Measurements from ENCODE around the gene LGALS9C.
"Not testable (repeated sequence)": the region's sequence is repeated elsewhere in the genome, so short reads cannot be mapped to it uniquely, and the experiment has no call there.

Gene LGALS9C

DNA sequence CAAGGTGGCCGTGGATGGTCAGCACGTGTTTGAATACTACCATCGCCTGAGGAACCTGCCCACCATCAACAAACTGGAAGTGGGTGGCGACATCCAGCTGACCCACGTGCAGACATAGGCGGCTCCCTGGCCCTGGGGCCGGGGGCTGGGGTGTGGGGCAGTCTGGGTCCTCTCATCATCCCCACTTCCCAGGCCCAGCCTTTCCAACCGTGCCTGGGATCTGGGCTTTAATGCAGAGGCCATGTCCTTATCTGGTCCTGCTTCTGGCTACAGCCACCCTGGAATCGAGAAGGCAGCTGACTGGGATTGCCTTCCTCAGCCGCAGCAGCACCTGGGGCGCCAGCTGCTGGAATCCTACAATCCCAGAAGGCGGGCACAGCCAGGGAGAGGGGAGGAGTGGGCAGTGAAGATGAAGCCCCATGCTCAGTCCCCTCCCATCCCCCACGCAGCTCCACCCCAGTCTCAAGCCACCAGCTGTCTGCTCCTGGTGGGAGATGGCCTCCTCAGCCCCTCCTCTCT, 17.7 kb downstream of the LGALS9C start:
- H3K27ac Mint-ChIP-seq; H3K4me1 Mint-ChIP-seq (ENCODE audit: low read depth); DNase-seq (ENCODE audit: low spot score); H3K36me3 Mint-ChIP-seq (ENCODE audit: low read depth); H3K4me3 Mint-ChIP-seq; H3K9me3 Mint-ChIP-seq; H3K27me3 Mint-ChIP-seq (ENCODE audit: low read depth): not testable (repeated sequence)

DNA sequence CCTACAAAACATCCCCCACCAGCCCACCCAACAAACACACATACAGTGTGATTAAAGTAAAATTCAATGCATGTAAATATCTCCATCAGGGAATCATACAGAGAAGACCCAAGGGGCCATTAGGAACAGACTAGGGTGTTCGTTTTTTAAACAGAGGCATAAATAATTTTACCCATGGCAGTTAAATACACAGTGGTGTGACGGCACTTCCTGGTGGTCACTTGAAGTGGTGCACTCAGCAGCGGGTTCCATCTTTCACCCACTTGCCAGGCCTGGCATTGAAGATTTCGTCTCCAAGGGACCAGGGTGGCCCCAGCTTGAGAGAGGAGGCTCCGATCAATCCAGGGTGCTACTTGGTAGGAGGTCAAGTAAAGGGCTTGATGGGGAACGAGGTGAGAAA, 20.5 kb downstream of the LGALS9C start:
- H3K27ac Mint-ChIP-seq; H3K27me3 Mint-ChIP-seq (ENCODE audit: low read depth); DNase-seq (ENCODE audit: low spot score); H3K4me3 Mint-ChIP-seq; H3K9me3 Mint-ChIP-seq; H3K4me1 Mint-ChIP-seq (ENCODE audit: low read depth); H3K36me3 Mint-ChIP-seq (ENCODE audit: low read depth): not testable (repeated sequence)

DNA sequence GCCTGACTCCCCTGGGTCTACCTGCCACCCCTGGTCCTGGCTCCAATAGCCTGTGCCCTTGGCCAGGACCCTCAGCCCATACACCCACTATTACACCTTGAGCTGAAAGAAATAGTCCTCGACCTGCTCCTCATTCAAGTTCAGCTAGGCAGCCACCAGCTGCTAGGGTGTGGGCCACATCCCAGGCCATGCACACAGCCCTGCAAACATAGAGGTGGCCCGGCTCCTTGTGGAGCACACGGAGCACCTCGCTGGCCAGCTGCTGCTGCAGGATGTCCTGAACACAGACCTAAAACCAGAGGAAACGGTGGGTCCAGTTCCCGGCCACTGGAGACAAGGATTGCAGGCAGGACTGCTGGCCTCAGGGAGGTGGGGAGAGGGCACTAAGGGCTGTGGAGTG, 22.5 kb downstream of the LGALS9C start:
- H3K27me3 Mint-ChIP-seq (ENCODE audit: low read depth); H3K4me1 Mint-ChIP-seq (ENCODE audit: low read depth); DNase-seq (ENCODE audit: low spot score); H3K36me3 Mint-ChIP-seq (ENCODE audit: low read depth); H3K27ac Mint-ChIP-seq; H3K9me3 Mint-ChIP-seq; H3K4me3 Mint-ChIP-seq: not testable (repeated sequence)

DNA sequence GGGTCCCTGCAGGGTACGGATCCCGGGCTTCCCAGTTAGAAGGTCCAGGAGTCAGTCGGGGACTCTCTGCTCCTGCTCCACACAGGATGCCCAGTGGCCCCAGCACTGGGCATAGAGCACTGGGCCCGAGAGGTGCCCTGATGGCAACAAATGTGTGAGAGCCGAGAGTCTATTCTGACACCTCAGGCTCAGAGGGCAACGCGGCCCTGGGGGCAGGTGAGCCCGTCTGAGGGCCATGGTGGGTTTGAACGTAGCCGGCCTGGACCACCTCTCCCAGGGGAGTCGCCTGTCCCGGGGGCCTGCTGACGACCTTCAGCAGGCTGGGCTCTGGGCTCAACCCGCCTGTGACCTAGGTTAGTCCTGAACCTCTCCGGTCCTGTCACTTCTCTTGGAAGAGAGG, 23.2 kb downstream of the LGALS9C start:
- DNase-seq (ENCODE audit: low spot score); H3K9me3 Mint-ChIP-seq; H3K36me3 Mint-ChIP-seq (ENCODE audit: low read depth); H3K4me1 Mint-ChIP-seq (ENCODE audit: low read depth); H3K4me3 Mint-ChIP-seq; H3K27me3 Mint-ChIP-seq (ENCODE audit: low read depth); H3K27ac Mint-ChIP-seq: not testable (repeated sequence)

DNA sequence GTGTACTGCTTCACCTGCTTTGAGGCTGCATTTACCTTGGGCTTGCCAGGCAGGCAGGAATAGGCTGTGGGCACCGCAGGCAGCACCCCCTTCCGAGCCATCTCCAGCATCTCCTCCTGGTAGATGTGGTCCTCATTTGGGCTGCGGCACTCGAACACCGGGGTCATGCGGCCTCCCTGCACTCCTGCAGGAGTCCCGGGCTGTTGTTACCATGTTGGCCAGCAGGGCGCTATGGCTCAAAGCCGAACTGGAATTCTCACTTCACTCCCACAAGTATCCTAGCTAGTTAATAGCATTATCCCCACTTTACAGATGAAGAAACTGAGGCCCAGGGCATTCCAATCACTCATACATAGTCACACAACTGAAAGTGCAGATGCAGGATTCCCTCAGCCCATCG, 23.7 kb downstream of the LGALS9C start:
- H3K4me1 Mint-ChIP-seq (ENCODE audit: low read depth); H3K4me3 Mint-ChIP-seq; H3K27ac Mint-ChIP-seq; H3K27me3 Mint-ChIP-seq (ENCODE audit: low read depth); DNase-seq (ENCODE audit: low spot score); H3K9me3 Mint-ChIP-seq; H3K36me3 Mint-ChIP-seq (ENCODE audit: low read depth): not testable (repeated sequence)

DNA sequence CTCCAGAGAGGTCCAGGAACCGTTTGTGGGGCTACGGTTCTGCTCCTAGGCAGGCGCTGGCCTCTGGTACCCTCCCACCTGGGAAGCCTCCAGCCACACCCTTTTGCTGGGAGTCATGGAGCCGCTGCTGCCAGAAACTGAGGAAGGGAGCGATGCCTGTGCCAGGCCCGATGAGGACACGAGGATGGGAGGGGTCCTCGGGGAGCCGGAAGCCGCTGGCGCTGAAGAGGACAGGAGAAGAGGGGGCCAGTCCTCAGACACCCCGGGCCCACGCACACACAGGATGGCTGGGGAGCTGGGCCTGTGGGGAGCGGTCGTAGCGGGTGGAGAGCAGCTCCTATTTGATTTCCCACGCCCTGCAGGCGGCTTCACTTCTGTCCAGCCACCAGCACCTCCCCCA, 24.2 kb downstream of the LGALS9C start:
- not testable (repeated sequence) for H3K4me1 Mint-ChIP-seq (ENCODE audit: low read depth); H3K27me3 Mint-ChIP-seq (ENCODE audit: low read depth); DNase-seq (ENCODE audit: low spot score); H3K27ac Mint-ChIP-seq; H3K36me3 Mint-ChIP-seq (ENCODE audit: low read depth); H3K4me3 Mint-ChIP-seq; H3K9me3 Mint-ChIP-seq

DNA sequence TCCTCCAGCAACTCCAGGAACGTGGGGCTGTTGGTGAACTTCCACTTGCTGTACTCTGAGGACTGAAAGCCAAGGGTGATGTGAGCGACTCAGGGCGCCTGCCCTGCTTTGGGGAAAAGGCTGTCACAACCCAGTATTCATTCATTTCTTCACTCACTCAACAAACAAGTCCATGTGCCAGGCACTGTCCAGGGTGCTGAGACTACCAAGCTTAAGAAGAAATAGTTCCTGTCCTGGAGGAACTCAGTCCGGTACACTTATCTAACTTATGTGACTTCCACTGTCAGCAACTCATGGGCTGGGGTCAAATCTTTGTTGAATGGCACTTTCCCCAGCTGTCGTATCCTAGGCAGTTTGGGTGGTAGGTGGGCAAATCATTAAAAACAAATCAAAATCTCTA, 26.6 kb downstream of the LGALS9C start:
- not testable (repeated sequence) for DNase-seq (ENCODE audit: low spot score); H3K27me3 Mint-ChIP-seq (ENCODE audit: low read depth); H3K36me3 Mint-ChIP-seq (ENCODE audit: low read depth); H3K4me3 Mint-ChIP-seq; H3K9me3 Mint-ChIP-seq; H3K27ac Mint-ChIP-seq; H3K4me1 Mint-ChIP-seq (ENCODE audit: low read depth)

DNA sequence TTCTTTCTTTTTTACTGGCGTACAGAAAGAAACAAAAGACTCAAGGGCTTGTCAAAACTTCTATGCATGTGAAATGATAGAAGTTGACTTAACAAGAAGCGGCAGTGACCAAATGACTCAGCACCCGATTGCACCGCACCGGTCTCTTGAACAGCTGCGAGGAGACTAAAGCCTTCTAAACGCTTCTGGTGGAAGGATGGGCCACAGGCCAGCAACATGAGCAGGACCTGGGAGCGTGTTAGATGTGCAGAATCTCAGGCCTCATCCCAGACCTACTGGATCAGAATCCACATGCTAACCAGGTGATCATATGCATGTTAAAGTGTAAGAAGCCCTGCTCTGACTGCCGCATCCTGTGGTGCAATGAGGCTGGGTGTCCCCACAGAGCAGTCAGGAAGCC, 31.1 kb downstream of the LGALS9C start:
- H3K27me3 Mint-ChIP-seq (ENCODE audit: low read depth); H3K27ac Mint-ChIP-seq; DNase-seq (ENCODE audit: low spot score); H3K4me3 Mint-ChIP-seq; H3K9me3 Mint-ChIP-seq; H3K36me3 Mint-ChIP-seq (ENCODE audit: low read depth); H3K4me1 Mint-ChIP-seq (ENCODE audit: low read depth): not testable (repeated sequence)

DNA sequence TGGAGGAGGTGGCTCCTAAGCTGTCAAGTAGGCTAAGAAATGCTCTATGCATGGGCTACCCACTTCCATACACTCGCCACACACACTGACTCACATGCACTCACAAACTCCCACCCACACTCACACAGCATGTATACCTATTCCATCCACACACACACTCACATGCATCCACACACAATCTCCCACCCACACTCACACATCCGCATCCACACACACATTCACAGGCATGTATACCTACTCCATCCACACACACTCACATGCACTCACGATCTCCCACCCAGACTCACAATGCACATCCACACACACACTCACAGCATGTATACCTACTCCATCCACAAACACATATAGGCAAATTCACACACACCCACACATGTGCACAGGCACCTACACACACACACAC, 32.1 kb downstream of the LGALS9C start:
- H3K9me3 Mint-ChIP-seq; H3K4me1 Mint-ChIP-seq (ENCODE audit: low read depth); H3K27me3 Mint-ChIP-seq (ENCODE audit: low read depth); H3K4me3 Mint-ChIP-seq; DNase-seq (ENCODE audit: low spot score); H3K36me3 Mint-ChIP-seq (ENCODE audit: low read depth); H3K27ac Mint-ChIP-seq: not testable (repeated sequence)

DNA sequence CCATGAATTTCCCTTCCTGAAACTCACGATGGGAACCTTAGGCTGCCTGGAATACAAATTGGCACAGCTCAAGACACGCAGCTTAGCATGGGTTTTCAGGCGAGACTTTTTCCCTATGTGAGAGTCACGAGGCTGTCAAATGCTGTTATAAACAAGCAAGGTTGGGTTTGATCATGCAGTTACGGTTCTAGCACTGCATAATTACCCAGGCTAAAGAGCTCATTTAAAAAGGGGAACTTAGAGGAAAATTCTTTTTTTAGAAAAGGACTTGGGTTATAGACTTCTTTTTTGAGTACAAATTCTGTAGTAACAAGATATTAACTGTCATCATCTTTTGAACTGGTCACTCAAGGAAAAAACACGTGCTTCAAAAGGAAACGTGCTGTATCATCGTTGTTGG, 44.5 kb downstream of the LGALS9C start:
- H3K4me3 Mint-ChIP-seq; H3K27me3 Mint-ChIP-seq (ENCODE audit: low read depth); H3K9me3 Mint-ChIP-seq; H3K4me1 Mint-ChIP-seq (ENCODE audit: low read depth); DNase-seq (ENCODE audit: low spot score); H3K36me3 Mint-ChIP-seq (ENCODE audit: low read depth); H3K27ac Mint-ChIP-seq: not testable (repeated sequence)

DNA sequence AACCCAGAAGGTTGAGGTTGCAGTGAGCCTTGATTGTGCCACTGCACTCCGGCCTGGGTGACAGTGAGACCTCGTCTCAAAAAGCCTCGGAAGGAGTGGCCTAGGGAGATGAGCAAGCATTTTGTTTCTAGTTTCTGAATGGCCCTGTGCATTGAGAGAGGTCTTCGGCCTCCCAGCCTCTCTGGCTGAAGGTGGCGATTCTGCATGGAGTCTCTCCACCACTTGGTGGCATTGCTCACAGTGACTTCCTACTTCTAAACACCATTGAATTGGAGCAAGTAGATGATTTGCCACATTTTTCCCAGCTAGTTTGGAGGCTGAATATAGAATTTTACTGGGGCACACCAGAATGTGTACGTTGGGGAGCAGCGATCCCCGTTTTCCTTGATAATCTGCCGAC, 48.4 kb downstream of the LGALS9C start:
- not testable (repeated sequence) for H3K9me3 Mint-ChIP-seq; DNase-seq (ENCODE audit: low spot score); H3K27me3 Mint-ChIP-seq (ENCODE audit: low read depth)

DNA sequence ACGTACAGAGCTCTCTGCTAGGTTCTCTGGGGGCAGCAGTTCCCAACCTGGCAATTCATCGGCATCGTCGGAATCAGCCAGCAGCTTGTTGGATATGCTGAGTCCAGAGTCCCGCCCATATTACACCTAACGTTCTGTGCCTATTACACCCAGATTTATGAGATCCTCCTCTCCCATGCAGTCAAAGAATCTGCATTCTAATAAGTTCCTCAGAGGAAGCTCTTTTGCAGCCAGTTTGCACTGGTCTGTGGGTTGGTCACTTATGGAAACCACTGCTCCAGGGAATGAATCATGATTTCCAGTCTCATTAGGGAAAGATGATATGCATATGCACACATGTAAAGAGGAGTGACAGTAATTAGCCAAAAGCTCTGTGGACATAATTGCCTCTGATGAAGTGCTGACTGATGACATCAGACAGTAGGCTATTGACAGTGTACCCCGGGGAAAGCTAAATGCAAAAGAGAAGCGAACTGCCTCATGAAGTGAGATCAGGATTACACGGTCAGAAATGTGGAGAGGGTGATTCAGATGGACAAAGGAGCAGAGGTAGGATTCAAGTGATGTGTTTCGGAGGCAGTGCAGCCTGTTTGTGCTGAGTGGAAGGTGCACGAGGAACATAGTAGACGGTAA, 49.7 kb downstream of the LGALS9C start:
- not testable (repeated sequence) for H3K9me3 Mint-ChIP-seq; H3K36me3 Mint-ChIP-seq (ENCODE audit: low read depth); H3K4me1 Mint-ChIP-seq (ENCODE audit: low read depth); DNase-seq (ENCODE audit: low spot score); H3K4me3 Mint-ChIP-seq; H3K27ac Mint-ChIP-seq; H3K27me3 Mint-ChIP-seq (ENCODE audit: low read depth)

More for the DNA sequence above, 48.4 kb downstream of the LGALS9C start:
- not testable (repeated sequence) for H3K4me1 Mint-ChIP-seq (ENCODE audit: low read depth); H3K36me3 Mint-ChIP-seq (ENCODE audit: low read depth); H3K27ac Mint-ChIP-seq; H3K4me3 Mint-ChIP-seq

DNA sequence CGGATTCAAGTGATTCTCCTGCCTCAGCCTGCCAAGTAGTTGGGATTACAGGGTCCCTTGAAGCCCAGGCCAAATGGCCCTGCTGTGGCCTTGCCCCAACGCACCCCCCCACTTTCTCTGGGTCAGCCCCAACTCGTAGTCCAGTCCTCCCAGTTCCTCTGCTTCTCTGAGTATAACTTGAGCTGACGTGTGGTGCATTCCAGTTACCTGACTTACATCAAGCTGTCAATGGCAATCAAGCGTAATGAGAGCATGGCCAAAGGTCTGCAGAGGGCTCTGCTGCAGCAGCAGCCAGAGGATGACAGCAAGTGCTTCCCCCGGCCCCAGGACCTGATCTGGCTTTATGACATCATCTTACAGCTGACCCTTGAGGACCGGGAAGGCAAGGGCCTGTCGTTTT, 50.8 kb downstream of the LGALS9C start:
- not testable (repeated sequence) for H3K27ac Mint-ChIP-seq; H3K9me3 Mint-ChIP-seq; DNase-seq (ENCODE audit: low spot score); H3K36me3 Mint-ChIP-seq (ENCODE audit: low read depth); H3K4me1 Mint-ChIP-seq (ENCODE audit: low read depth); H3K27me3 Mint-ChIP-seq (ENCODE audit: low read depth); H3K4me3 Mint-ChIP-seq

DNA sequence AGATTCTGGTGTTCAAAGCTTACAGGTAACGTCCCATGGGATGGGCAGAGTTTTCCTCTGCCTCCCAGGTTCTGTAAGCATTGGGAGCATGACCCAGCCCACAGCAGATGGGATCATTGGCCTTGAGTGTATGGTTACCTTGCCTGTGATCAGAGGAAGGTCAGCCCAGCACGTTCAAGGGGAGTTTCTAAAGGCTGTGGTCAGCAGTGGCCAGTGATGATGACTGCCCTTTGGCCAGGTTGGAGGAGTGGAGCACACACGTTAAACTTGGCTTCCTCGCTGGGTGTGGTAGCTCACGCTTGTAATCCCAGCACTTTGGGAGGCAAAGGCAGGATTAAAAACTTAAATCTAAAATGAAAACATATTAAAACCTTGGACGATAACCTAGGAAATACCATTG, 51.8 kb downstream of the LGALS9C start:
- DNase-seq (ENCODE audit: low spot score) = not testable (repeated sequence)

DNA sequence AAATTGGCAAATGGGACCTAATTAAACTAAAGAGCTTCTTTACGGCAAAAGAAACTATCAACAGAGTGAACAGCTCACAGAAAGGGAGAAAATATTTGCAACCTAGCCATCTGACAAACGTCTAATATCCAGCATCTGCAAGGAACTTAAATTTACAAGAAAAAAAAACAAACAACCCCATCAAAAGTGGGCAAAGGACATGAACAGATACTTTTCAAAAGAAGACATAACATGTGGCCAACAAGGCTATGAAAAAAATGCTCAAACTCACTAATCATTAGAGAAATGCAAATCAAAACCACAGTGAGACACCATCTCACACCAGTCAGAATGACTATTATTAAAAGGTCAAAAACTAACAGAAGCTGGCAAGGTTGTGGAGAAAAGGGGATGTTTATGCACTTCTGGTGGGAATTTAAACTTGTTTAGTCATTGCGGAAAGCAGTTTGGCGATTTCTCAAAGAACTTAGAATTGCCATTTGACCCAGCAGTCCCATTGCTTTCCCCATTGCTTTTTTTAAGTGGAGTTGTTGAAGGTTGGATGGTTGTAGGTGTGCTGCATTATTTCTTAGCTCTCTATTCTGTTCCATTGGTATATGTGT, 52.4 kb downstream of the LGALS9C start:
- H3K27ac Mint-ChIP-seq; H3K4me3 Mint-ChIP-seq; DNase-seq (ENCODE audit: low spot score); H3K4me1 Mint-ChIP-seq (ENCODE audit: low read depth); H3K9me3 Mint-ChIP-seq; H3K36me3 Mint-ChIP-seq (ENCODE audit: low read depth); H3K27me3 Mint-ChIP-seq (ENCODE audit: low read depth): not testable (repeated sequence)

More for the DNA sequence above, 51.8 kb downstream of the LGALS9C start:
- H3K4me1 Mint-ChIP-seq (ENCODE audit: low read depth); H3K9me3 Mint-ChIP-seq; H3K36me3 Mint-ChIP-seq (ENCODE audit: low read depth); H3K27me3 Mint-ChIP-seq (ENCODE audit: low read depth); H3K4me3 Mint-ChIP-seq; H3K27ac Mint-ChIP-seq: not testable (repeated sequence)
